Testis (tissue), 2 donors: ENCODE data around the gene XPNPEP1.

Source experiments
- CTCF ChIP-seq, 3 experiments: fragments of 450-650 bp in 2 of 3; fragments of 200-600 bp in 1 of 3; sonication (generic) in 1 of 3; IDR thresholded peaks; one replicate each; pipeline ENCODE4 v1.5.1; 2016 to 2019; ENCODE audit warnings: antibody characterized with exemption in 3 of 3, mild to moderate bottlenecking in 2 of 3, moderate library complexity in 1 of 3
- POLR2A ChIP-seq: fragments of 450-650 bp; IDR thresholded peaks from one replicate; pipeline ENCODE4 v1.6.1; 2017; ENCODE audit warnings: antibody characterized with exemption, mild to moderate bottlenecking, moderate library complexity

- TF ChIP-seq POLR2A, result no peak
- TF ChIP-seq CTCF (IDR thresholded peaks at IDR 0.05), result no peak
Measured at GRCh38 chr10:109946680-109947079, 23.4 kb upstream of the XPNPEP1 start.
